GOT3 (cell line): ENCODE data around the gene CDH22.
A peak's percentile ranks its signal among the peaks of the same experiment; 100 is the strongest.

Experiments used
- DNase-seq: peaks from one replicate; lab custom pipeline; 2025; ENCODE audit warnings: mixed read lengths; lab: John Stamatoyannopoulos, UW

CDH22 gene, protein sequence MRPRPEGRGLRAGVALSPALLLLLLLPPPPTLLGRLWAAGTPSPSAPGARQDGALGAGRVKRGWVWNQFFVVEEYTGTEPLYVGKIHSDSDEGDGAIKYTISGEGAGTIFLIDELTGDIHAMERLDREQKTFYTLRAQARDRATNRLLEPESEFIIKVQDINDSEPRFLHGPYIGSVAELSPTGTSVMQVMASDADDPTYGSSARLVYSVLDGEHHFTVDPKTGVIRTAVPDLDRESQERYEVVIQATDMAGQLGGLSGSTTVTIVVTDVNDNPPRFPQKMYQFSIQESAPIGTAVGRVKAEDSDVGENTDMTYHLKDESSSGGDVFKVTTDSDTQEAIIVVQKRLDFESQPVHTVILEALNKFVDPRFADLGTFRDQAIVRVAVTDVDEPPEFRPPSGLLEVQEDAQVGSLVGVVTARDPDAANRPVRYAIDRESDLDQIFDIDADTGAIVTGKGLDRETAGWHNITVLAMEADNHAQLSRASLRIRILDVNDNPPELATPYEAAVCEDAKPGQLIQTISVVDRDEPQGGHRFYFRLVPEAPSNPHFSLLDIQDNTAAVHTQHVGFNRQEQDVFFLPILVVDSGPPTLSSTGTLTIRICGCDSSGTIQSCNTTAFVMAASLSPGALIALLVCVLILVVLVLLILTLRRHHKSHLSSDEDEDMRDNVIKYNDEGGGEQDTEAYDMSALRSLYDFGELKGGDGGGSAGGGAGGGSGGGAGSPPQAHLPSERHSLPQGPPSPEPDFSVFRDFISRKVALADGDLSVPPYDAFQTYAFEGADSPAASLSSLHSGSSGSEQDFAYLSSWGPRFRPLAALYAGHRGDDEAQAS

GRCh38 chr20:46308258-46309157 lies at the start of gene CDH22:
CDH22 (minus strand) TSS chr20:46308498; CDS start chr20:46251294, 57,204 bp downstream.
- DNase-seq, result peak; percentile 26

GRCh38 chr20:46357030-46357514 lies 48.8 kb upstream of the CDH22 start:
- DNase-seq, result no peak

- DNase-seq, result no peak
Observed at GRCh38 chr20:46356195-46357029, 48.1 kb upstream of the CDH22 start.

DNA sequence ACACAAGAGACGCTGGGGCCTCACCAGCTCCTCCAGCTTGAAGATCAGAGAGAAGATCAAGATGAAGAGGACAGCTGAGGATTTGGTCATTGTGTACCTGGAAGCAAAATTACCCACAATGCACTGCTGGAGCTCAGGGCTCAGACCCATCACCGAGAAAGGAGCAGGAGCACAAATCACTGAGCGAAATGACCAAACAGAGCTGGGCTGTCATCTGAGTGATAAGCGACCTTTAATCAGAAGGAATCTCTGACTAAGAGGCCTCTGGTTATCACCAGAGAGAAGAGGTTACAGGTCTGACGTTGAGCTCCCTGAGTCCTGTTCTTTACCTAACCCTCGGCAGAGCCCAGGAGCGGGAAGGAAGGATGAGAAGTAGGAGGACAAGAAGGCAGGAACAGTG lies 47.5 kb upstream of the CDH22 start:
- DNase-seq, result no peak

GRCh38 chr20:46354920-46355654 lies 46.8 kb upstream of the CDH22 start:
- no peak for DNase-seq

GRCh38 chr20:46354207-46354555 lies 45.9 kb upstream of the CDH22 start:
- DNase-seq, result no peak

- no peak for DNase-seq
Observed at GRCh38 chr20:46353500-46354206, 45.4 kb upstream of the CDH22 start.

- no peak for DNase-seq
Observed at GRCh38 chr20:46352370-46352938, 44.2 kb upstream of the CDH22 start.

DNA sequence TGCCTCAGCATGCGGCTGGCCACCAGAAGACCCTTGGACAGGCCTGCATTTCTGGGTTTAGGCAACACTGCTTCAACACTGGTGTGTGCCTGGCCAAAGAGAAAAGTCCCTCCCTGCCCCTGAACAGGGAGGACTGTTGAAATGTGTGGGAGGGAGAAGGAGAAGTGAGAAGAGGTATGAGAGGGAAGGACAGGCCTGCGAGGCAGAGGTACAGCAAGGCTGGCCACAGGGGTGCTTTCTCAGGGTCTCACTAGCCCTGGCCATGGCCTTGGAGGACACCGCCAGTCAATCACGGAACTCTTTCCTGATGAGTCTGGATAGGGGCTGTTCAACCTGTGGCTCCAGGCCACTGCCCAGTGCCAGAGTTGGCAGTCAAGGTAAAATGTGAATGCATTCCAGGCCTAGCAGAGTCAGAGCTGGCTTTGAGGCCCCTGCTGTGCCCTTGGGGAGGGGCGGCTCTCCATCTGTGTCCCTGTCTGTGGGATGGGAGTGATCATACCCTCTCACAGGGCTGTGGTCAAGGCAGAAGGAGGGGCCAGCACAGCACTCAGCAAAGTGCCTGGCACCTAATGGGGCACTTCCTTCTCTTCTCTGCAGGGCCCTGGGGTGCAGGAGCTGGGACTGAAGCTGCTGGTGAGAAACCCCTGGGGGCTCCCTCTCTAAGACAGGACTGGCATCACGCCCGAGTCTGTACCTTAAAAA lies 43.2 kb upstream of the CDH22 start:
- DNase-seq, result no peak

DNA sequence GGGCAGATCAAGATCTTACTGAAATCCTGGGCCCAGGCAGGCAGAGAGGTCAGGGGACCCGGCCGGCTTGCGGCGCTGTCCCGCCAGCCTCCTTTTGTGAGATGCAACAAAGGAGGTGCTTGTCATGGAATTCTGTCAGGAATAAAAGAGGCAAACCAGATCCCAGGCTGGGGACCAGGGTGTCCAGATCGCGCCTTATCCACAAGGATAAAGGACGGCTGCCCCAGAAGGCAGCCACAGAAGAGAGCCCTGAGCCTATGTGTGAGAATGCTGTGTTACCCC lies 42.6 kb upstream of the CDH22 start:
- DNase-seq, result no peak

DNA sequence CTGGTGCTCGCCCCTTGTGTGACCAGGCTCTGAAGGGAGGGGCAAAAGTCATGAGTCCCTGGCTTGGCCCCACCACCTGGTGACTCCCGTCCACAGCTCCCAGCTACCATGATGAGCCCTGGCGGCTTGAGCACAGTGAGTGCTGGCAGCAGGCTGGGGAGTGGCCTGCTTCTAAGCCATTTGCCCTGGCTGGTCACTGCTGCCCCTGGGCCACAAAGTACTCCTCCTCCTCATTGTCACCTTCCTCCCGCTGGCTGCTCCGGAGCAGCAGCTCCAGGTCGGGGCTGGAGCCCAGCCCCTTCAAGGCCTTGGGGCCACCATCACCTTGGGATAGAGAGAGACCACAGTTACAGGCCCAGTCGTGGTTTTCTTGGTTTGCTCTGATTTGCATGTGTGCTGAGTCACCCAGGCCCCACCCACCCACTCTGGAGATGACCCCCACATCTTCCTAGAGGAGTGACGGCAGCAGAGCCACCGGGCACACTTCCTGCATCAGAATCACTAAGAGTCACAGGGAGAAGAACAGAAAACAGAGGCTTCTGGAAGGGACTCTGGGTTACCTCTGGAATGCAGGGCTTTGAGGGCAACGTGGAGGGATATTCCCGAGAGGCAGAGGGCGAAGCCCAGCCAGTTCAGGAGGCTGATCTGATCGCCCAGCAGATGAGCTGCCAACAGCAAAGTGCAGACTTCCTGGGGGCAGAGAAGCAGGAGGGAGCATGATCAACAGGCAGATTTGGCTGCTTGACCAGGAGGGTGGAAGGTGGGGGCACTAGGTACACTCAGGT lies 42.1 kb upstream of the CDH22 start:
- DNase-seq, result no peak

- no peak for DNase-seq
Observed at GRCh38 chr20:46349742-46350056, 41.4 kb upstream of the CDH22 start.

- DNase-seq, result no peak
Observed at GRCh38 chr20:46349035-46349741, 40.9 kb upstream of the CDH22 start.

DNA sequence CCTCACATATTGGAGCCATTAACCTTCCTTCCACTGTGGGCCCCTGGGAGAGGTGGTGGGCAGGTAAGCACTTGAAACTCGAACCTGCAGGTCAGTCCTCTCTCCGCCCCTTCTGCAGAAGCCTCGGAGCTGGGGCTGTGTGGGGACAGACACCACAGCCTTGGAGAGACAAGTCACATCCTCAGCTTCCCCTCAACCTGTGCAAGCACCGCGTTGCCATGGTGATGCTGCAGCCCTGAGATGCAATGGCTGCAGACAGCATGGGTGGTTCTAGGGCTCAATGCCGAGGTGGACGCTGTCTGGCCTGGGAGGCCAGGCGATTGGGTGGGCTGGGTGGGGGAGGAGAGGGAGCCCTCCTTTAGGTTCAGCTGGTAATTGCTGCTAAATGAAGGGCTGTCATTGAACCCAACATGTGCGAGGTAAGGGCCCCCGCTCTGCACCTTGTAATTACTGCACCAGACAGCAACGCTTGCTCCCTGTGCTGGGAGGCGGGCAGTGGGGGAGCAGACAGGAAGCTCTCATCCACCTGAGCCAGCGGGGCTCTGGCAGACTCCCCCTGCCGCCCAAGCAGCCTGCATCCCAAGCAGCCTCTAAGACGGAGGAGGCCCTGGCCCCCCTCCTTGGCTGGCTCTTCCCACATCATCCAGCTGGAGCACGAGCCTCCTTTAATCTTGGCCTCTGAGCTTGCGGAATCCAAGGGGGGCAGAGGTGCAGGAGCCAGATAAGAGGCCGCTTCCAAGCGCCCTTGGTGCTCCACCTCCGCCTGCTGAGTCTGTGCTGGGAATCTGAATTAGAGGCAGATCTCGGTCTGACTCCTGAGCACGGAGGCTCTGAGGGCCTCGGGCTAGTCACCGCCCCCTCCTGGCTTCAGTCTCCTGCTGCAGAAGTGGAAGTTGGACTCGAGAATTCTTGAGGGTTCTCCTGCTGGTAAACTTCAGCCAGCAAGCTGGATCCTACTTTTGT lies 39.8 kb upstream of the CDH22 start:
- no peak for DNase-seq

GRCh38 chr20:46346770-46347169 lies 38.5 kb upstream of the CDH22 start:
- DNase-seq, result no peak

- DNase-seq, result no peak
Observed at GRCh38 chr20:46344488-46345162, 36.3 kb upstream of the CDH22 start.
